IMR-90 (cell line): ENCODE measurements around the gene EIF4G3. TPM values are rescaled to one million over a fixed set of nuclear protein-coding genes. Genes with fewer than 3 reads are reported as not detected.

Experiments
- ATAC-seq: fragments of 200-7000 bp; cut with Tn5 transposase; 2 replicates; pipeline ENCODE4 v1.9.1; 2020; ENCODE audit warnings: low read depth, mild to moderate bottlenecking, moderate library complexity
- BruUV-seq: library from RNA; stranded (reverse); fragments of 400-500 nt; replicated peaks from 2 replicates; lab custom pipeline; 2021; lab: Mats Ljungman, UMichigan
- CTCF ChIA-PET: fragments of 300-600 bp; formaldehyde crosslinking; extraction: SDS; loops from one replicate; lab custom pipeline; 2021; ENCODE audit warnings: antibody characterized with exemption; lab: Yijun Ruan, JAX
- POLR2A ChIA-PET: fragments of 300-600 bp; sonication (Branson Sonifier 250); formaldehyde crosslinking; loops from one replicate; lab custom pipeline; 2022; ENCODE audit warnings: antibody characterized with exemption; ENCODE audit not compliant: unreplicated experiment; lab: Charles Lee
- DNase-seq: peaks from one replicate; pipeline ENCODE4 v3.0.0; 2013
- H2AFZ ChIP-seq: replicated peaks from 2 replicates; pipeline ENCODE3; 2013; ENCODE audit warnings: low read length, mild to moderate bottlenecking; ENCODE audit not compliant: poor library complexity
- H2AK5ac ChIP-seq: 2 replicates; pipeline ENCODE4 v1.6.1; 2013; ENCODE audit warnings: low read depth, low read length, inconsistent platforms
- H2AK9ac ChIP-seq: replicated peaks from 2 replicates; pipeline ENCODE3; 2013; ENCODE audit warnings: mild to moderate bottlenecking, low read depth, low read length, moderate library complexity; ENCODE audit not compliant: poor library complexity
- H2BK120ac ChIP-seq: 2 replicates; pipeline ENCODE4 v1.6.1; 2013; ENCODE audit warnings: low read depth, low read length, inconsistent platforms
- H2BK15ac ChIP-seq: 3 replicates; pipeline ENCODE4 v1.6.1; 2013; ENCODE audit warnings: low read depth, low read length, inconsistent platforms
- H2BK20ac ChIP-seq: 2 replicates; pipeline ENCODE4 v1.6.1; 2013; ENCODE audit warnings: low read depth, mild to moderate bottlenecking, inconsistent platforms, low read length, moderate library complexity
- H2BK5ac ChIP-seq: 2 replicates; pipeline ENCODE4 v1.6.1; 2013; ENCODE audit warnings: mild to moderate bottlenecking, low read depth, low read length, inconsistent platforms; ENCODE audit not compliant: poor library complexity, severe bottlenecking
- H3K14ac ChIP-seq: replicated peaks from 2 replicates; pipeline ENCODE4 v1.6.1; 2013; ENCODE audit warnings: low read depth, low read length, inconsistent platforms
- H3K18ac ChIP-seq: 2 replicates; pipeline ENCODE4 v1.6.1; 2013; ENCODE audit warnings: low read depth, low read length, control low read depth
- H3K23ac ChIP-seq: 2 replicates; pipeline ENCODE4 v1.6.1; 2013; ENCODE audit warnings: low read depth, low read length, inconsistent platforms
- H3K27ac ChIP-seq: 2 replicates; pipeline ENCODE4 v1.5.1; 2013; ENCODE audit warnings: mild to moderate bottlenecking, control low read depth, low read length; ENCODE audit not compliant: insufficient read depth
- H3K27me3 ChIP-seq: 2 replicates; pipeline ENCODE4 v1.6.1; 2013; ENCODE audit warnings: low read length; ENCODE audit not compliant: control insufficient read depth, insufficient read depth
- H3K36me3 ChIP-seq: 2 replicates; pipeline ENCODE4 v1.6.1; 2013; ENCODE audit warnings: low read length, mixed read lengths; ENCODE audit not compliant: control insufficient read depth, insufficient read depth
- H3K4ac ChIP-seq: 2 replicates; pipeline ENCODE4 v1.6.1; 2013; ENCODE audit warnings: low read depth, low read length, inconsistent platforms
- H3K4me1 ChIP-seq: 2 replicates; pipeline ENCODE4 v1.6.1; 2013; ENCODE audit warnings: low read length, mixed read lengths; ENCODE audit not compliant: control insufficient read depth, insufficient read depth
- H3K4me2 ChIP-seq: 2 replicates; pipeline ENCODE4 v1.6.1; 2013; ENCODE audit warnings: low read depth, mild to moderate bottlenecking, control low read depth, low read length, moderate library complexity
- H3K4me3 ChIP-seq: 2 replicates; pipeline ENCODE4 v1.5.1; 2013; ENCODE audit warnings: low read depth, mild to moderate bottlenecking, control low read depth, low read length, moderate library complexity; ENCODE audit not compliant: insufficient read depth
- H3K56ac ChIP-seq: 2 replicates; pipeline ENCODE4 v1.6.1; 2013; ENCODE audit warnings: low read length, inconsistent platforms; ENCODE audit not compliant: insufficient read depth; ENCODE audit errors: extremely low read depth
- H3K79me1 ChIP-seq, 2 experiments: 2 replicates each; pipeline ENCODE4 v1.6.1; 2013; ENCODE audit warnings: low read length in 2 of 2, inconsistent platforms in 1 of 2, low read depth in 1 of 2
- H3K9ac ChIP-seq: 2 replicates; pipeline ENCODE4 v1.6.1; 2013; ENCODE audit warnings: low read depth, low read length, control low read depth
- H3K9me1 ChIP-seq: 2 replicates; pipeline ENCODE4 v1.6.1; 2013; ENCODE audit warnings: low read length, inconsistent platforms; ENCODE audit not compliant: insufficient read depth
- H3K9me3 ChIP-seq: 2 replicates; pipeline ENCODE4 v1.6.1; 2013; ENCODE audit warnings: low read length; ENCODE audit not compliant: control insufficient read depth, insufficient read depth
- H4K20me1 ChIP-seq: 2 replicates; pipeline ENCODE4 v1.6.1; 2013; ENCODE audit warnings: low read length, inconsistent platforms; ENCODE audit not compliant: insufficient read depth
- H4K5ac ChIP-seq: 2 replicates; pipeline ENCODE4 v1.6.1; 2013; ENCODE audit warnings: mild to moderate bottlenecking, low read depth, low read length, control low read depth
- H4K8ac ChIP-seq, 2 experiments: 2 replicates each; pipeline ENCODE4 v1.6.1; 2013; ENCODE audit warnings: low read depth in 2 of 2, low read length in 2 of 2, control low read depth in 1 of 2, inconsistent platforms in 1 of 2
- H4K91ac ChIP-seq: 2 replicates; pipeline ENCODE4 v1.6.1; 2013; ENCODE audit warnings: low read depth, low read length, inconsistent platforms; ENCODE audit not compliant: insufficient read depth
- BHLHE40 ChIP-seq: fragments of 150-350 bp; IDR thresholded peaks from 2 replicates; pipeline ENCODE4 v1.6.1; 2016; ENCODE audit warnings: mild to moderate bottlenecking, low read depth, low read length
- CEBPB ChIP-seq: IDR thresholded peaks from 2 replicates; pipeline ENCODE4 v1.6.1; 2012; ENCODE audit warnings: low read depth, low read length, improper control_type of control experiment
- CHD1 ChIP-seq: IDR thresholded peaks from 2 replicates; pipeline ENCODE4 v1.6.1; 2012; ENCODE audit warnings: low read depth, low read length, improper control_type of control experiment
- CTCF ChIP-seq: conservative IDR thresholded peaks from 2 replicates; pipeline ENCODE4 v1.5.1; 2012; ENCODE audit warnings: mild to moderate bottlenecking, low read depth, low read length, improper control_type of control experiment
- ELK1 ChIP-seq: fragments of 150-350 bp; IDR thresholded peaks from 2 replicates; pipeline ENCODE4 v1.6.1; 2016; ENCODE audit warnings: low read depth, mild to moderate bottlenecking, low read length, moderate library complexity, borderline replicate concordance
- FOS ChIP-seq: fragments of 150-350 bp; IDR thresholded peaks from 2 replicates; pipeline ENCODE4 v1.6.1; 2016; ENCODE audit warnings: low read depth, low read length
- MAFK ChIP-seq: IDR thresholded peaks from 2 replicates; pipeline ENCODE4 v1.6.1; 2012; ENCODE audit warnings: low read depth, low read length, improper control_type of control experiment
- MAZ ChIP-seq: IDR thresholded peaks from 2 replicates; pipeline ENCODE4 v1.6.1; 2012; ENCODE audit warnings: low read depth, mild to moderate bottlenecking, low read length, improper control_type of control experiment, moderate library complexity, borderline replicate concordance
- MXI1 ChIP-seq: IDR thresholded peaks from 2 replicates; pipeline ENCODE4 v1.6.1; 2012; ENCODE audit warnings: low read depth, mild to moderate bottlenecking, low read length, moderate library complexity, borderline replicate concordance
- NFE2L2 ChIP-seq: fragments of 150-350 bp; IDR thresholded peaks from 2 replicates; pipeline ENCODE4 v1.6.1; 2016; ENCODE audit warnings: low read depth, mild to moderate bottlenecking, low read length
- POLR2A ChIP-seq: IDR thresholded peaks from 2 replicates; pipeline ENCODE4 v1.6.1; 2012; ENCODE audit warnings: mild to moderate bottlenecking, low read depth, low read length
- RFX5 ChIP-seq: IDR thresholded peaks from 2 replicates; pipeline ENCODE4 v1.8.0; 2012; ENCODE audit warnings: low read depth, mild to moderate bottlenecking, low read length, moderate library complexity
- SMC3 ChIP-seq: fragments of 150-350 bp; IDR thresholded peaks from 2 replicates; pipeline ENCODE4 v1.6.1; 2016; ENCODE audit warnings: low read depth, mild to moderate bottlenecking, antibody characterized with exemption, low read length, moderate library complexity
- USF2 ChIP-seq: fragments of 150-350 bp; IDR thresholded peaks from 2 replicates; pipeline ENCODE4 v1.6.1; 2017; ENCODE audit warnings: mild to moderate bottlenecking, antibody characterized with exemption, low read length, low read depth
- WGBS, 2 experiments: methylation state at CpG; one replicate each; pipeline versions ENCODE4 v1.1.5 to v1.1.7; 2013; ENCODE audit warnings: missing lambda C conversion rate in 2 of 2; ENCODE audit not compliant: insufficient read length in 1 of 2; ENCODE audit errors: extremely low coverage in 2 of 2; 5-methylcytosine and 5-hydroxymethylcytosine counted together
- dilution Hi-C: fragments of 300-500 bp; cut with HindIII; formaldehyde crosslinking; loops from one replicate; pipeline ENCODE4 v1.14.3; 2018; ENCODE audit warnings: low sequenced_read_pairs; ENCODE audit not compliant: unreplicated experiment
- in situ Hi-C: fragments of 300-500 bp; cut with MboI; formaldehyde crosslinking; loops from 3 replicates; pipeline ENCODE4 v1.14.3; 2019; ENCODE audit warnings: low sequenced_read_pairs, inconsistent platforms, mixed read lengths
- intact Hi-C: fragments of 100-400 bp; cut with micrococcal nuclease; formaldehyde crosslinking; loops from 2 replicates; pipeline ENCODE4 v1.10.0; 2022
- polyA plus RNA-seq, 3 experiments: library from polyadenylated mRNA; depleted of rRNA; stranded (reverse); fragments of >200 nt; gene quantifications; 2 replicates each; pipeline ENCODE4 v1.2.3, GENCODE V29; 2012; ENCODE audit warnings: low replicate concordance in 1 of 3
- total RNA-seq: library from RNA; depleted of rRNA; stranded (reverse); fragments of >200 nt; gene quantifications from 2 replicates; pipeline ENCODE4 v1.2.3, GENCODE V29; 2012

The EIF4G3 gene
- total and polyA plus RNA-seq, 2 of the 4 experiments (the other 2 are of a cell fraction) = 25.8 to 49.2 TPM

- Histone ChIP-seq H3K23ac (no peak overlapping the region), H3K4me1 (peaks cover 2% of the 10 kb centered on the region; the same call in 1 of the 2 replicates), H3K9me3 (no peaks in the 10 kb centered on the region), H3K9me1 (no peaks in the 10 kb centered on the region), H3K4me2 (no peak overlapping the region), H2BK20ac (no peak overlapping the region), H2AK9ac (no peak overlapping the region), H2BK120ac (no peak overlapping the region), H3K79me1 (peaks cover 15 to 33% of the 10 kb centered on the region in 2 experiments), H2BK15ac (no peak overlapping the region), H4K8ac (no peak overlapping the region), H3K36me3 (peaks cover 10% of the 10 kb centered on the region; the same call in 1 of the 2 replicates), H2AFZ (no peak overlapping the region), H2AK5ac (no peak overlapping the region), H3K56ac (no peak overlapping the region), H4K91ac (no peak overlapping the region), H3K4ac (no peak overlapping the region), H3K18ac (no peak overlapping the region), H4K20me1 (peaks cover 25% of the 10 kb centered on the region; the same call in 1 of the 2 replicates), H3K27me3 (no peaks in the 10 kb centered on the region), H3K9ac (no peak overlapping the region), H3K14ac (no peak overlapping the region), H4K5ac (no peak overlapping the region), H3K4me3 (no peak overlapping the region), H2BK5ac (no peak overlapping the region), H3K27ac (no peak overlapping the region)
- TF ChIP-seq SMC3 (no peak), MAFK (no peak), BHLHE40 (no peak), USF2 (no peak), CHD1 (no peak), MXI1 (no peak), CTCF (no peak), FOS (no peak), RFX5 (no peak), POLR2A (no peak), MAZ (no peak), CEBPB (no peak), ELK1 (no peak), NFE2L2 (no peak)
- dilution Hi-C loops = no loop called here
- WGBS, 2 experiments = no CpG with 5 or more reads among the region's 2 CpGs
- no TSS peak for BruUV-seq
- in situ Hi-C loops = no loop called here
- ATAC-seq (no peak), DNase-seq (no peak)
- intact Hi-C loops = no loop called here
- ChIA-PET CTCF (interaction anchor here (0.6 kb wide), 1 partner anchor 140 kb away, joined by 3 read pairs; no protein-coding TSS in a partner anchor), POLR2A (interaction anchor here (0.6 kb wide), 1 partner anchor 75 kb away, joined by 3 read pairs; no protein-coding TSS in a partner anchor)
Measured at GRCh38 chr1:21051177-21051825, 125.4 kb downstream of the EIF4G3 start.
